Right lobe of liver (tissue), 6 donors: ENCODE data around the gene LPIN2. TPM values are rescaled to one million over a fixed set of nuclear protein-coding genes. Genes with fewer than 3 reads are reported as not detected.

Source experiments
- ATAC-seq, 4 donors: fragments of 200-7000 bp; cut with Tn5 transposase; one replicate each; pipeline ENCODE4 v1.9.1; 2020; ENCODE audit warnings: mild to moderate bottlenecking in 4 of 4, moderate library complexity in 4 of 4
- DNase-seq, 3 donors: peaks; one replicate each; pipeline ENCODE4 v3.0.0-alpha.2; 2020
- H3K27ac ChIP-seq, 3 donors: fragments of 200-600 bp; one replicate each; pipeline ENCODE4 v1.8.0; 2022
- H3K27me3 ChIP-seq, 2 donors: fragments of 200-600 bp; one replicate each; pipeline ENCODE4 v1.8.0; 2022
- H3K36me3 ChIP-seq, 4 donors: fragments of 200-600 bp; sonication (generic) in 1 of 4; one replicate each; pipeline versions ENCODE4 v1.5.1 to v1.8.0; 2017 to 2022; ENCODE audit warnings: control low read depth in 1 of 4
- H3K4me1 ChIP-seq, 4 donors: fragments of 200-600 bp; sonication (generic) in 1 of 4; one replicate each; pipeline versions ENCODE4 v1.5.1 to v1.8.0; 2017 to 2022; ENCODE audit warnings: control low read depth in 1 of 4
- H3K4me3 ChIP-seq, 3 donors: fragments of 200-600 bp; one replicate each; pipeline ENCODE4 v1.8.0; 2022
- H3K9me3 ChIP-seq, 4 donors: fragments of 200-600 bp; sonication (generic) in 1 of 4; one replicate each; pipeline versions ENCODE4 v1.5.1 to v1.8.0; 2017 to 2022; ENCODE audit warnings: control low read depth in 1 of 4
- CTCF ChIP-seq, 4 donors: fragments of 200-600 bp in 3 of 4; fragments of 450-650 bp in 1 of 4; IDR thresholded peaks; one replicate each; pipeline versions ENCODE4 v1.5.1 to v1.8.0; 2016 to 2022; ENCODE audit warnings: antibody characterized with exemption in 4 of 4, mild to moderate bottlenecking in 2 of 4
- POLR2A ChIP-seq: fragments of 450-650 bp; IDR thresholded peaks from one replicate; pipeline ENCODE4 v1.6.1; 2017; ENCODE audit warnings: antibody characterized with exemption, mild to moderate bottlenecking
- WGBS: methylation state at CpG from one replicate; pipeline ENCODE4 v1.1.6; 2018; ENCODE audit warnings: low coverage, low lambda C conversion rate; ENCODE audit not compliant: insufficient coverage; ENCODE audit errors: missing lambda C conversion rate; 5-methylcytosine and 5-hydroxymethylcytosine counted together
- intact Hi-C, 2 donors: fragments of 100-400 bp; cut with DNase I; formaldehyde crosslinking; loops; one replicate each; pipeline versions ENCODE4 v1.11.2 to v1.14.1; 2022
- total RNA-seq, 6 experiments: library from RNA; depleted of rRNA in 2 of 6; stranded (reverse); fragments of >200 nt in 2 of 6; fragmentation: NEBNext Ultra II Directional in 3 of 6; extraction: Animal tissue kit (Norgen Biotek cat#: 25700) in 3 of 6; gene quantifications; one replicate each; pipeline versions ENCODE4 v1.1.0 to v1.2.4, GENCODE V29; 2016 to 2023
- donor health status: DM: no; HTN: yes; CAD: no.
- donor health status: DM: no; HTN: no; CAD: no.
- donor health status: DM: no; HTN: no; CAD: no.
- donor health status: DM: no; HTN: yes; CAD: no.
- donor health status: DM: no; HTN: yes; CAD: no.

The LPIN2 gene
- total RNA-seq, 6 experiments from 2014 or later: 64.9 to 175 (median 150) TPM

GRCh38 chr18:3054780-3055179 lies 41.8 kb upstream of the LPIN2 start:
- 69% methylated on average over 3 of the region's 3 CpGs for WGBS
- H3K4me1 ChIP-seq: peaks cover 0 to 12% (median 5%) of the 10 kb centered on the region in 4 donors

GRCh38 chr18:3054214-3054613 lies 41.3 kb upstream of the LPIN2 start:
- WGBS: 95% methylated on average over 6 of the region's 6 CpGs
- H3K27me3 ChIP-seq: no peaks in the 10 kb centered on the region
- peak in 1 of 3 donors; percentile 16 for DNase-seq
- H3K27ac ChIP-seq: no peak overlapping the region
- H3K36me3 ChIP-seq: no peaks in the 10 kb centered on the region
- H3K4me3 ChIP-seq: no peak overlapping the region
- no peak for ATAC-seq
- H3K4me1 ChIP-seq: peaks cover 0 to 11% (median 5%) of the 10 kb centered on the region in 4 donors
- TF ChIP-seq POLR2A (no peak), CTCF (IDR thresholded peaks at IDR 0.05) (no peak)
- no peaks in the 10 kb centered on the region for H3K9me3 ChIP-seq
- intact Hi-C loops: no loop called here

More at GRCh38 chr18:3054780-3055179, 41.8 kb upstream of the LPIN2 start:
- H3K27me3 ChIP-seq: no peaks in the 10 kb centered on the region
- no peaks in the 10 kb centered on the region for H3K36me3 ChIP-seq
- H3K4me3 ChIP-seq: no peak overlapping the region
- H3K27ac ChIP-seq: no peak overlapping the region
- no peak for DNase-seq
- no peak for TF ChIP-seq POLR2A
- TF ChIP-seq CTCF (IDR thresholded peaks at IDR 0.05): no peak
- ATAC-seq: no peak
- intact Hi-C loops: no loop called here
- H3K9me3 ChIP-seq: no peaks in the 10 kb centered on the region

GRCh38 chr18:3053081-3053480 lies 40.1 kb upstream of the LPIN2 start:
- intact Hi-C loops: no loop called here
- 94% methylated on average over 4 of the region's 4 CpGs for WGBS
- no peaks in the 10 kb centered on the region for H3K27me3 ChIP-seq
- H3K36me3 ChIP-seq: no peaks in the 10 kb centered on the region
- no peak overlapping the region for H3K4me3 ChIP-seq
- ATAC-seq (no peak), DNase-seq (peak in 1 of 3 donors; percentile 12)
- peaks cover 0 to 11% (median 5%) of the 10 kb centered on the region in 4 donors for H3K4me1 ChIP-seq
- H3K9me3 ChIP-seq: no peaks in the 10 kb centered on the region
- H3K27ac ChIP-seq: no peak overlapping the region
- TF ChIP-seq POLR2A (no peak), CTCF (IDR thresholded peaks at IDR 0.05) (no peak)

GRCh38 chr18:3052411-3052758 lies 39.4 kb upstream of the LPIN2 start:
- H3K27ac ChIP-seq: peak overlapping the region in 1 of 3 donors; percentile 60
- 21% methylated on average over 2 of the region's 2 CpGs for WGBS
- no peaks in the 10 kb centered on the region for H3K36me3 ChIP-seq
- DNase-seq (peak in 1 of 3 donors; percentile 22), ATAC-seq (peak in 3 of 4 donors; percentile 13 to 51 (median 33))
- intact Hi-C loops: no loop called here
- H3K4me1 ChIP-seq: peaks cover 0 to 11% (median 5%) of the 10 kb centered on the region in 4 donors
- TF ChIP-seq CTCF (IDR thresholded peaks at IDR 0.05) (no peak), POLR2A (no peak)
- no peak overlapping the region for H3K4me3 ChIP-seq
- no peaks in the 10 kb centered on the region for H3K27me3 ChIP-seq
- no peaks in the 10 kb centered on the region for H3K9me3 ChIP-seq
